ENCODE results near the gene GAPT.

- TF ChIP-seq, protein P1, sequence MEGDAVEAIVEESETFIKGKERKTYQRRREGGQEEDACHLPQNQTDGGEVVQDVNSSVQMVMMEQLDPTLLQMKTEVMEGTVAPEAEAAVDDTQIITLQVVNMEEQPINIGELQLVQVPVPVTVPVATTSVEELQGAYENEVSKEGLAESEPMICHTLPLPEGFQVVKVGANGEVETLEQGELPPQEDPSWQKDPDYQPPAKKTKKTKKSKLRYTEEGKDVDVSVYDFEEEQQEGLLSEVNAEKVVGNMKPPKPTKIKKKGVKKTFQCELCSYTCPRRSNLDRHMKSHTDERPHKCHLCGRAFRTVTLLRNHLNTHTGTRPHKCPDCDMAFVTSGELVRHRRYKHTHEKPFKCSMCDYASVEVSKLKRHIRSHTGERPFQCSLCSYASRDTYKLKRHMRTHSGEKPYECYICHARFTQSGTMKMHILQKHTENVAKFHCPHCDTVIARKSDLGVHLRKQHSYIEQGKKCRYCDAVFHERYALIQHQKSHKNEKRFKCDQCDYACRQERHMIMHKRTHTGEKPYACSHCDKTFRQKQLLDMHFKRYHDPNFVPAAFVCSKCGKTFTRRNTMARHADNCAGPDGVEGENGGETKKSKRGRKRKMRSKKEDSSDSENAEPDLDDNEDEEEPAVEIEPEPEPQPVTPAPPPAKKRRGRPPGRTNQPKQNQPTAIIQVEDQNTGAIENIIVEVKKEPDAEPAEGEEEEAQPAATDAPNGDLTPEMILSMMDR (IDR thresholded peaks at IDR 0.05): no peak
- TF ChIP-seq POLR2AphosphoS5 (IDR thresholded peaks at IDR 0.05): no peak
Measured at GRCh38 chr5:58503390-58504046, 12.3 kb downstream of the GAPT start.
